Kidney epithelial cell (primary cell): ENCODE measurements around the gene LNPEP. TPM values are rescaled to one million over a fixed set of nuclear protein-coding genes. Genes with fewer than 3 reads are reported as not detected.

Experiments
- DNase-seq: peaks from one replicate; pipeline ENCODE4 v3.0.0-alpha.2; 2010; ENCODE audit warnings: low read depth
- H3K27me3 ChIP-seq: 2 replicates; pipeline ENCODE4 v1.6.0; 2011; ENCODE audit warnings: low read length; ENCODE audit not compliant: control insufficient read depth, insufficient read depth
- H3K36me3 ChIP-seq: 2 replicates; pipeline ENCODE4 v1.5.1; 2011; ENCODE audit warnings: low read length; ENCODE audit not compliant: control insufficient read depth, insufficient read depth
- H3K4me3 ChIP-seq: 2 replicates; pipeline ENCODE4 v1.5.1; 2011; ENCODE audit warnings: low read depth, mild to moderate bottlenecking, control low read depth, low read length
- CTCF ChIP-seq: IDR thresholded peaks from 2 replicates; pipeline ENCODE4 v1.5.1; 2011; ENCODE audit warnings: mild to moderate bottlenecking, moderate library complexity, low read length, control low read depth, inconsistent platforms; ENCODE audit not compliant: insufficient read depth, poor library complexity, severe bottlenecking
- total RNA-seq: library from RNA; depleted of rRNA; stranded (reverse); fragments of >200 nt; gene quantifications from 2 replicates; pipeline ENCODE4 v1.2.3, GENCODE V29; 2015

Gene LNPEP
- total RNA-seq, 1 donor from 2014 or later, result 24.6 TPM

GRCh38 chr5:96909435-96909834 lies 26.4 kb upstream of the LNPEP start:
- Histone ChIP-seq H3K36me3 (no peaks in the 10 kb centered on the region), H3K27me3 (no peaks in the 10 kb centered on the region), H3K4me3 (no peak overlapping the region)
- TF ChIP-seq CTCF, result no peak
- DNase-seq, result no peak

GRCh38 chr5:96911139-96911538 lies 24.7 kb upstream of the LNPEP start:
- no peaks in the 10 kb centered on the region for H3K27me3 ChIP-seq
- no peak overlapping the region for H3K4me3 ChIP-seq
- H3K36me3 ChIP-seq, result no peaks in the 10 kb centered on the region
- DNase-seq, result no peak
- no peak for TF ChIP-seq CTCF

GRCh38 chr5:96913233-96913632 lies 22.6 kb upstream of the LNPEP start:
- TF ChIP-seq CTCF, result no peak
- no peak overlapping the region for H3K4me3 ChIP-seq
- no peaks in the 10 kb centered on the region for H3K36me3 ChIP-seq
- no peaks in the 10 kb centered on the region for H3K27me3 ChIP-seq
- no peak for DNase-seq

DNA sequence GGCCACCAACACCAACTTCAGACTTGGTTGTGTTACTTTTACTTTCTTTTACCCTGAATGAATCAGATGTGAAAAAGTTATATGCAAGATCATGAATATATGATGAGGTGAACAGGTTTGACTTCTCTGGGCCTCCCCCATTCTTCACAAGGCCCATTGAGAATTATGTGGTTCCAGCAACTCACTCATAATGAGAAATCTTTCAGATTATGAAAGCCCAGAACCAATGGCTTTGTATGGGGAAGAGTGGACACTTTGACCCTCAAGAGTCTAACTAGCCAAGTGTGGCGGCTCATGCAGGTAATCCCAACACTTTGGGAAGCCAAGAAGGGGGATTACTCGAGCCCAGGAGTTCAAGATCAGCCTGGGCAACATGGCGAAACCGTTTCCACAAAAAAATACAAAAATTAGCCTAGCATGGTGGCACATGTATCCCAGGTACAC lies 16.1 kb upstream of the LNPEP start:
- Histone ChIP-seq H3K4me3 (no peak overlapping the region), H3K27me3 (no peaks in the 10 kb centered on the region), H3K36me3 (no peaks in the 10 kb centered on the region)
- no peak for TF ChIP-seq CTCF
- no peak for DNase-seq

- no peak for DNase-seq
- Histone ChIP-seq H3K36me3 (no peaks in the 10 kb centered on the region), H3K27me3 (no peaks in the 10 kb centered on the region), H3K4me3 (no peak overlapping the region)
- no peak for TF ChIP-seq CTCF
Observed at GRCh38 chr5:96920744-96921355, 15.0 kb upstream of the LNPEP start.
